DND-41 (cell line): Measurements from ENCODE around the gene OR52L1.

ENCODE experiments used
- ATAC-seq: fragments of 200-7000 bp; cut with Tn5 transposase; 3 replicates; pipeline ENCODE4 v1.9.1; 2021; ENCODE audit warnings: low read depth; ENCODE audit not compliant: insufficient read depth
- DNase-seq: peaks from one replicate; pipeline ENCODE4 v3.0.0-alpha.2; 2020
- H2AFZ ChIP-seq: 2 replicates; pipeline ENCODE4 v1.6.0; 2012; ENCODE audit warnings: low read depth, low read length
- H3K27ac ChIP-seq: 2 replicates; pipeline ENCODE4 v1.5.1; 2012; ENCODE audit warnings: low read length, inconsistent platforms
- H3K27me3 ChIP-seq: fragments of 200-600 bp; sonication (generic); 2 replicates; pipeline ENCODE4 v1.6.0; 2012; ENCODE audit warnings: low read length, mild to moderate bottlenecking, inconsistent platforms; ENCODE audit not compliant: insufficient read depth, poor library complexity
- H3K36me3 ChIP-seq: 2 replicates; pipeline ENCODE4 v1.5.1; 2012; ENCODE audit warnings: low read length, inconsistent platforms; ENCODE audit not compliant: insufficient read depth
- H3K4me1 ChIP-seq: 2 replicates; pipeline ENCODE4 v1.5.1; 2012; ENCODE audit warnings: mild to moderate bottlenecking, low read length; ENCODE audit not compliant: insufficient read depth
- H3K4me2 ChIP-seq: 2 replicates; pipeline ENCODE4 v1.6.0; 2012; ENCODE audit warnings: mild to moderate bottlenecking, moderate library complexity, low read length, inconsistent platforms; ENCODE audit not compliant: insufficient read depth
- H3K4me3 ChIP-seq, 2 experiments: fragments of 200-600 bp in 1 of 2; shearing (Covaris generic) in 1 of 2; 2 replicates each; pipeline ENCODE4 v1.5.1; 2012 to 2016; ENCODE audit warnings: inconsistent platforms in 2 of 2, low read length in 2 of 2, mild to moderate bottlenecking in 2 of 2, low read depth in 1 of 2, moderate library complexity in 1 of 2
- H3K79me2 ChIP-seq: 2 replicates; pipeline ENCODE4 v1.6.0; 2012; ENCODE audit warnings: low read length, inconsistent platforms; ENCODE audit not compliant: insufficient read depth
- H3K9ac ChIP-seq: 2 replicates; pipeline ENCODE4 v1.6.0; 2012; ENCODE audit warnings: low read depth, mild to moderate bottlenecking, inconsistent platforms, low read length, moderate library complexity
- H3K9me3 ChIP-seq: 2 replicates; pipeline ENCODE4 v1.5.1; 2012; ENCODE audit warnings: low read length, moderate library complexity, mild to moderate bottlenecking, inconsistent platforms; ENCODE audit not compliant: insufficient read depth, severe bottlenecking
- H4K20me1 ChIP-seq: 2 replicates; pipeline ENCODE4 v1.6.0; 2012; ENCODE audit warnings: low read length; ENCODE audit not compliant: insufficient read depth
- EZH2 ChIP-seq: IDR thresholded peaks from 3 replicates; pipeline ENCODE4 v1.6.1; 2012; ENCODE audit warnings: borderline replicate concordance, low read depth, mild to moderate bottlenecking, moderate library complexity, low read length, inconsistent platforms; ENCODE audit not compliant: severe bottlenecking
- TF ChIP-seq, protein P1 (sequence below): IDR thresholded peaks from 2 replicates; pipeline ENCODE4 v1.5.1; 2012; ENCODE audit warnings: borderline replicate concordance, low read length, moderate library complexity, mild to moderate bottlenecking; ENCODE audit not compliant: poor library complexity, severe bottlenecking; ENCODE audit errors: extremely low read depth

OR52L1 gene

DNA sequence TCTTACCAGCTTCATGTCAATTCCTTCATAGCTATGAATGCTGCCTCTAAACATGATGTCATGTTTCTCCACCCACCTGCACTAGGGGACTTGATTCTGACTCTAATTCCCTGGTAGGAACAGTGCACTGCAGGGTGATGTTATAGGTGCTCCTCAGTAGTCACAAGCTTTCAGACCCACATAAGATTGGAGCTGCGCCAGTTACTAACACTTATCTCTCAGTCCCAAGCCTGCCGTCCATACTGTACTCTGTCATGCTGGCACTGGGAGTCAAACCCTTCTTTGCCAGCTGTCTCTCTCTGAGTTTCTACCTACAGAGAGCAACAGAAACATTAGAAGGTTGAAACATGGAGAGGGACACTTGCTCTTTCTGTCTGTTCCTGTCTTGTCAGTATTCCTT, 38.3 kb upstream of the OR52L1 start:
- H4K20me1 ChIP-seq = no peaks in the 10 kb centered on the region
- H3K4me1 ChIP-seq = no peaks in the 10 kb centered on the region
- DNase-seq (no peak), ATAC-seq (no peak)
- no peak overlapping the region for H3K4me3 ChIP-seq
- H3K36me3 ChIP-seq = no peaks in the 10 kb centered on the region
- no peak overlapping the region for H3K4me2 ChIP-seq
- H3K27me3 ChIP-seq = peaks cover 27% of the 10 kb centered on the region
- no peaks in the 10 kb centered on the region for H3K9me3 ChIP-seq
- H3K9ac ChIP-seq = no peak overlapping the region
- TF ChIP-seq, protein P1, sequence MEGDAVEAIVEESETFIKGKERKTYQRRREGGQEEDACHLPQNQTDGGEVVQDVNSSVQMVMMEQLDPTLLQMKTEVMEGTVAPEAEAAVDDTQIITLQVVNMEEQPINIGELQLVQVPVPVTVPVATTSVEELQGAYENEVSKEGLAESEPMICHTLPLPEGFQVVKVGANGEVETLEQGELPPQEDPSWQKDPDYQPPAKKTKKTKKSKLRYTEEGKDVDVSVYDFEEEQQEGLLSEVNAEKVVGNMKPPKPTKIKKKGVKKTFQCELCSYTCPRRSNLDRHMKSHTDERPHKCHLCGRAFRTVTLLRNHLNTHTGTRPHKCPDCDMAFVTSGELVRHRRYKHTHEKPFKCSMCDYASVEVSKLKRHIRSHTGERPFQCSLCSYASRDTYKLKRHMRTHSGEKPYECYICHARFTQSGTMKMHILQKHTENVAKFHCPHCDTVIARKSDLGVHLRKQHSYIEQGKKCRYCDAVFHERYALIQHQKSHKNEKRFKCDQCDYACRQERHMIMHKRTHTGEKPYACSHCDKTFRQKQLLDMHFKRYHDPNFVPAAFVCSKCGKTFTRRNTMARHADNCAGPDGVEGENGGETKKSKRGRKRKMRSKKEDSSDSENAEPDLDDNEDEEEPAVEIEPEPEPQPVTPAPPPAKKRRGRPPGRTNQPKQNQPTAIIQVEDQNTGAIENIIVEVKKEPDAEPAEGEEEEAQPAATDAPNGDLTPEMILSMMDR = no peak
- no peak for TF ChIP-seq EZH2
- H3K27ac ChIP-seq = no peak overlapping the region
- H2AFZ ChIP-seq = no peak overlapping the region
- no peaks in the 10 kb centered on the region for H3K79me2 ChIP-seq

DNA sequence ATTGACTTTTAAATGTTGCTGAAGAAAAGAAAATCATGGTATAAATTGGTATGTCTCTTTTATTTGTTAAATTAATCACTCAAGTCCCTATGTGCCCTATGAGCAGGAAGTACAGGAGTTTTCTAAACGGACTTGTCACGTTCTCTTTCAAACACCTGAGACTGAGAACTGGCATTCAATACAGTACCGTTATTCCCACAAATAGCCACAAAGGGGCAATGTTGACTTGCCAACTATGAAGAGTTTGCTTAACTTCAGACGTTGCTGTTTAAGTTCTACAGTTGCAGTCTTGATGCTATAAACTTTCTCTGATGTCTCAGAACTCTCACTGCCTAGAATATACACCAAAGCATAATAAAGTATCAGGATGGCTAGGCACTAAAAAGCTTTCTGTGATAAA, 36.2 kb upstream of the OR52L1 start:
- Histone ChIP-seq H3K4me2 (no peak overlapping the region), H3K79me2 (no peaks in the 10 kb centered on the region), H3K36me3 (no peaks in the 10 kb centered on the region), H4K20me1 (no peaks in the 10 kb centered on the region), H3K27me3 (peaks cover 23% of the 10 kb centered on the region), H3K27ac (no peak overlapping the region), H3K4me1 (no peaks in the 10 kb centered on the region), H3K9ac (no peak overlapping the region), H3K4me3 (no peak overlapping the region), H3K9me3 (no peaks in the 10 kb centered on the region), H2AFZ (no peak overlapping the region)
- ATAC-seq (0 out of 3 replicates have a peak, but pooled peaks have one; percentile 45), DNase-seq (peak; percentile 7)
- no peak for TF ChIP-seq EZH2
- TF ChIP-seq, protein P1 = peak; percentile 64

DNA sequence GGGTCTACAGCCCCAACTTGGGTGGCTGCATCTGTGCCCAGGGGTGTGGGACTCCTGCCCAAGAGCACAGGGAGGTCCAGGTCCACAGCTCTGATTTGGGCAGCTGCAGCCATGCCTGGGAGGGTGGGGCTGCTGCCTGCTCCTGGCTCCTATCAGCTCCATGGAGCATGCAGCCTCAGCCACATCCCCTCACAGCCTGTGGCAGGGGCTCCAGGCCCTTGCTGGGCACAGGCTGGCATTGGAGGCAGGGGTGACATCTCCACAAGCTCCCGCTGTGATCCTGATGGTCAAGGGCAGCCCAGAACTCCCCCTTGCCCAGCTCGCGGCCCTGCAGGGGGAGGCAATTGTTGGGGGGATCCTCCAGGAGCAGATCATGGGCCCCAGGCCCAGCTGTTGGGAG, 26.3 kb upstream of the OR52L1 start:
- no peak for DNase-seq
- H3K27ac ChIP-seq = no peak overlapping the region
- peaks cover 3% of the 10 kb centered on the region for H3K27me3 ChIP-seq
- no peak overlapping the region for H3K9ac ChIP-seq
- H3K4me1 ChIP-seq = no peaks in the 10 kb centered on the region
- no peaks in the 10 kb centered on the region for H4K20me1 ChIP-seq
- no peaks in the 10 kb centered on the region for H3K79me2 ChIP-seq
- no peak for TF ChIP-seq EZH2
- TF ChIP-seq, protein P1 = no peak
- no peaks in the 10 kb centered on the region for H3K36me3 ChIP-seq
- no peak overlapping the region for H2AFZ ChIP-seq
- no peak overlapping the region for H3K4me3 ChIP-seq
- peaks cover 3% of the 10 kb centered on the region for H3K9me3 ChIP-seq
- no peak for ATAC-seq
- no peak overlapping the region for H3K4me2 ChIP-seq
